Measurements from ENCODE around the gene FGF7. TPM values are rescaled to one million over a fixed set of nuclear protein-coding genes. Genes with fewer than 3 reads are reported as not detected.
A peak's percentile ranks its signal among the peaks of the same experiment; 100 is the strongest.

Gene FGF7
- total RNA-seq, 2 donors from 2014 or later = 9.9 to 18.5 TPM

- intact Hi-C loops (cut with DNase I) = no loop called here
- Histone ChIP-seq H3K4me1 (no peaks in the 10 kb centered on the region), H3K36me3 (replicated peaks in 1 of 2; ENCODE audit: insufficient read depth in 1 of 2, low read depth in 2 of 2) (no peaks in the 10 kb centered on the region), H3K27me3 (no peaks in the 10 kb centered on the region), H3K4me3 (no peak overlapping the region), H3K9me3 (no peaks in the 10 kb centered on the region), H3K27ac (no peak overlapping the region)
- no peak for TF ChIP-seq CTCF (IDR thresholded peaks at IDR 0.05)
- TF ChIP-seq POLR2A (IDR thresholded peaks at IDR 0.05) = no peak
- no peak for DNase-seq
- no peak for ATAC-seq
Observed at GRCh38 chr15:49412797-49413196, 10.2 kb upstream of the FGF7 start.

GRCh38 chr15:49415149-49415548 lies 7.9 kb upstream of the FGF7 start:
- Histone ChIP-seq H3K27me3 (no peaks in the 10 kb centered on the region), H3K4me3 (no peak overlapping the region), H3K27ac (no peak overlapping the region), H3K36me3 (replicated peaks in 1 of 2; ENCODE audit: insufficient read depth in 1 of 2, low read depth in 2 of 2) (no peaks in the 10 kb centered on the region), H3K9me3 (no peaks in the 10 kb centered on the region), H3K4me1 (no peaks in the 10 kb centered on the region)
- TF ChIP-seq POLR2A (IDR thresholded peaks at IDR 0.05) = no peak
- no peak for TF ChIP-seq CTCF (IDR thresholded peaks at IDR 0.05)
- DNase-seq (no peak), ATAC-seq (no peak)
- intact Hi-C loops (cut with DNase I) = no loop called here

GRCh38 chr15:49415638-49416037 lies 7.4 kb upstream of the FGF7 start:
- 85 to 88% methylated on average over 1 of the region's 1 CpG for WGBS, 2 donors
- intact Hi-C loops (cut with DNase I) = no loop called here

GRCh38 chr15:49418811-49419210 lies 4.2 kb upstream of the FGF7 start:
- WGBS, 2 donors = 50 to 81% methylated on average over 1 of the region's 1 CpG
- ATAC-seq (no peak), DNase-seq (no peak)
- intact Hi-C loops (cut with DNase I) = no loop called here
- TF ChIP-seq POLR2A (IDR thresholded peaks at IDR 0.05) (no peak), CTCF (IDR thresholded peaks at IDR 0.05) (no peak)
- Histone ChIP-seq H3K27ac (no peak overlapping the region), H3K9me3 (no peaks in the 10 kb centered on the region), H3K36me3 (replicated peaks in 1 of 2; ENCODE audit: insufficient read depth in 1 of 2, low read depth in 2 of 2) (no peaks in the 10 kb centered on the region), H3K4me3 (no peak overlapping the region), H3K4me1 (no peaks in the 10 kb centered on the region), H3K27me3 (no peaks in the 10 kb centered on the region)

More at GRCh38 chr15:49415638-49416037, 7.4 kb upstream of the FGF7 start:
- H3K27ac ChIP-seq = no peak overlapping the region
- DNase-seq (no peak), ATAC-seq (no peak)
- no peaks in the 10 kb centered on the region for H3K36me3 ChIP-seq (replicated peaks in 1 of 2; ENCODE audit: insufficient read depth in 1 of 2, low read depth in 2 of 2)
- no peak for TF ChIP-seq POLR2A (IDR thresholded peaks at IDR 0.05)
- TF ChIP-seq CTCF (IDR thresholded peaks at IDR 0.05) = no peak
- H3K4me3 ChIP-seq = no peak overlapping the region
- no peaks in the 10 kb centered on the region for H3K9me3 ChIP-seq
- no peaks in the 10 kb centered on the region for H3K27me3 ChIP-seq
- H3K4me1 ChIP-seq = no peaks in the 10 kb centered on the region

GRCh38 chr15:49421991-49422390 lies 1.1 kb upstream of the FGF7 start:
- H3K4me1 ChIP-seq = no peaks in the 10 kb centered on the region
- intact Hi-C loops (cut with DNase I) = loop anchor here (10.0 kb wide), 1 partner anchor 567 kb away; no protein-coding TSS in a partner anchor
- DNase-seq (peak; percentile 37 to 51 (median 45)), ATAC-seq (peak; percentile 81)
- H3K4me3 ChIP-seq = no peak overlapping the region
- no peaks in the 10 kb centered on the region for H3K36me3 ChIP-seq (replicated peaks in 1 of 2; ENCODE audit: insufficient read depth in 1 of 2, low read depth in 2 of 2)
- peak; percentile 22 to 100 (median 77) for TF ChIP-seq CTCF (IDR thresholded peaks at IDR 0.05)
- no peak for TF ChIP-seq POLR2A (IDR thresholded peaks at IDR 0.05)
- no peak overlapping the region for H3K27ac ChIP-seq
- no peaks in the 10 kb centered on the region for H3K9me3 ChIP-seq
- no peaks in the 10 kb centered on the region for H3K27me3 ChIP-seq
- 7 to 13% methylated on average over 9 of the region's 9 CpGs for WGBS, 2 donors

Data from body of pancreas (tissue), 4 donors.